Erythroblast (primary cell): ENCODE results near the gene LCN12.

Experiments used
- DNase-seq, 2 experiments: peaks; one replicate each; lab custom pipeline; 2025; lab: John Stamatoyannopoulos, UW
- GATA1 ChIP-seq: IDR thresholded peaks from 2 replicates; pipeline ENCODE4 v1.6.1; 2011; ENCODE audit warnings: low read depth, mild to moderate bottlenecking, control low read depth, low read length, moderate library complexity
- POLR2A ChIP-seq: IDR thresholded peaks from 2 replicates; pipeline ENCODE4 v1.6.1; 2011; ENCODE audit warnings: mild to moderate bottlenecking, low read length

The LCN12 gene

GRCh38 chr9:136935651-136936050, 16.4 kb upstream of the LCN12 start:
- no peak for DNase-seq
- TF ChIP-seq POLR2A (no peak), GATA1 (no peak)

- DNase-seq = no peak
- TF ChIP-seq POLR2A (no peak), GATA1 (no peak)
Measured at GRCh38 chr9:136936645-136937170, 15.4 kb upstream of the LCN12 start.

- TF ChIP-seq GATA1 = no peak
- no peak for TF ChIP-seq POLR2A
- no peak for DNase-seq
Measured at GRCh38 chr9:136937186-136938001, 14.7 kb upstream of the LCN12 start.

- DNase-seq = no peak
Measured at GRCh38 chr9:136939431-136939995, 12.6 kb upstream of the LCN12 start.

GRCh38 chr9:136939996-136940525, 12.0 kb upstream of the LCN12 start:
- TF ChIP-seq GATA1 (no peak), POLR2A (peak; percentile 28)

More at GRCh38 chr9:136939431-136939995, 12.6 kb upstream of the LCN12 start:
- TF ChIP-seq GATA1 (no peak), POLR2A (no peak)

GRCh38 chr9:136940526-136941230, 11.4 kb upstream of the LCN12 start:
- DNase-seq = no peak
- TF ChIP-seq GATA1 = no peak
- TF ChIP-seq POLR2A = no peak

More at GRCh38 chr9:136939996-136940525, 12.0 kb upstream of the LCN12 start:
- no peak for DNase-seq

- no peak for DNase-seq
- no peak for TF ChIP-seq POLR2A
- TF ChIP-seq GATA1 = no peak
Measured at GRCh38 chr9:136941231-136942111, 10.6 kb upstream of the LCN12 start.

GRCh38 chr9:136942112-136942880, 9.8 kb upstream of the LCN12 start:
- TF ChIP-seq POLR2A = no peak
- no peak for TF ChIP-seq GATA1
- DNase-seq = no peak

GRCh38 chr9:136942881-136943230, 9.2 kb upstream of the LCN12 start:
- DNase-seq = no peak
- no peak for TF ChIP-seq POLR2A
- TF ChIP-seq GATA1 = no peak

GRCh38 chr9:136943291-136944211, 8.5 kb upstream of the LCN12 start:
- DNase-seq = peak; percentile 74 to 82
- TF ChIP-seq POLR2A (no peak), GATA1 (no peak)

- DNase-seq = peak in 1 of 2 experiments; percentile 88
- TF ChIP-seq GATA1 (no peak), POLR2A (no peak)
Measured at GRCh38 chr9:136944212-136944518, 7.9 kb upstream of the LCN12 start.
